ENCODE data around the gene POMC. TPM values are rescaled to one million over a fixed set of nuclear protein-coding genes. Genes with fewer than 3 reads are reported as not detected.
"Not testable (repeated sequence)": the region's sequence is repeated elsewhere in the genome, so short reads cannot be mapped to it uniquely, and the experiment has no call there.

The POMC gene
- 1 to 10 TPM; 4.7 to 6.2 TPM for total RNA-seq
- 10.9 TPM for polyA plus RNA-seq

DNA sequence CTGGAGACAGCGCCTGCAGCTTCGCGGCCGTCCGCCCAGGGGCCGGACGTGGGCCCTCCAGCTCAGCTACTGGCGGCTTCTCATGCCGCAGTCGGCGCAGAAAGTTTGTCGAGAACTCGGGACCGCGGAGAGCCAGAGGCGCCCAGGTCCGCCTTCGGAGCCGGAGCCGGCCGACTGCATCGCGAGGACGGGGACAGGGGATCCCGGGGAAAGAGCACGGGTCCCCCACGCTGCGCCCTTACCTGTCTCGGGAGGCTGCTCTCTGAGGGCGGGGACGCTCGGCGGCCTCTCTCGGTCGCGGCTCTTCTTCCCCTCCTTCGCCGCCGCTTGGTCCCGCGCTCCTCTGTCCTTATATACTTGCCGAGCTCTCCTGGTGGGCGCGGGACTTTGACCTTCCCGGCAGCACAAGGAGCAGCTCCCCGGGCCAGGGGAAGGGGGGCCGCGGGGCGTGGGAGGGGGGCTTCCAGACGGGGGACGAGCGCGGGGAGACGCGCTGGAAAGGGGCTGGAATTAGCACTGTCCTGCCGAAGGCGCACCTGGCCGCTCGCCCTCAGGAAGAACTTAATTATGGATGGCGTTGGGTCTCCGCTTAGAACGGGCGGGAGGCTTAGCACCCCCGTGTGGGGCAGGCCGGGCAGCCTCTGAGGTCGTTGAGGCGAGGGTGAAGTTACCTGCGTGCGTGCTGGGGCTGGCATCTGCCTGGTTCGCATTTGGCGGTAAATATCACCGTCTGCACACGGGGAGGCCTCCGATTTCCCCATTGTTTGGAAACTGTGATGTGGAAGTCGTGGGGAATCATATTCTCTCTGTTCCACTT, at the start of gene POMC:
TSS of gene POMC (minus strand) at position 325 of the 817 bp plus-strand sequence. CDS start 3,808 bp downstream, outside the sequence.
- H3K4me1 Mint-ChIP-seq, result peaks cover 12 to 25% (median 14%) of the 10 kb centered on the region in 3 donors
- peaks cover 48 to 58% of the 10 kb centered on the region in 2 donors for H3K27me3 Mint-ChIP-seq

DNA sequence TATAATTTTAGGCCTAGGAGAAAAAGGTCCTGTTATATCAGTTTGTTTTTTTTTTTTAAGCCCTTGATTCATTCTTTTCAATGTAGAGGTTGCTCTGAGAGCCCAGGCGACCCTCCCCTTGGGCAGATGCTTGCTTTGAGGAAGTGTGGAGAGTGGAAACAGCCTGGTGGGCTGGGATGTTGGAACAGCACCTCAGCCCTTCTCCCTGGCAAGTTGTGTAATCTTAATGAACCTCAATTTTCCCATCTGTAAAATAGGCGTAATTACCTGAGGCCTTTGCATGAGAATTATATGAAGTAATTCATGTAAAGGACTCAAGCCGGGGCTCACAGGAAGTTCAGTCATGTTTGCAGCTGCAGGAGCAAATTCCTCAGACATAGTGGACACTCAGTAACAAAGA, 49.7 kb upstream of the POMC start:
- no peak for DNase-seq
- Mint-ChIP-seq H3K9me3 (no peaks in the 10 kb centered on the region), H3K4me1 (peaks cover 6 to 7% (median 6%) of the 10 kb centered on the region in 3 donors), H3K27me3 (peaks cover 0 to 3% of the 10 kb centered on the region in 2 donors), H3K27ac (peak overlapping the region in 2 of 8 donors; percentile 33 to 58), H3K36me3 (no peaks in the 10 kb centered on the region), H3K4me3 (peak overlapping the region in 3 of 7 donors; percentile 41 to 66 (median 47))
- H3K36me3 ChIP-seq (ENCODE audit: insufficient read depth, low read length), result no peaks in the 10 kb centered on the region
- H3K9me3 ChIP-seq (ENCODE audit: low read length), result no peaks in the 10 kb centered on the region
- H3K27ac ChIP-seq (ENCODE audit: low read depth, low read length), result no peak overlapping the region
- no peaks in the 10 kb centered on the region for H3K4me1 ChIP-seq (ENCODE audit: insufficient read depth, low read length)
- ChIA-PET POLR2A (no interaction called here), CTCF (interaction anchor here (1.5 kb wide), 1 partner anchor 8 kb away, joined by 4 read pairs; no protein-coding TSS in a partner anchor)
- H3K27me3 ChIP-seq (ENCODE audit: insufficient read depth, low read length, poor library complexity, severe bottlenecking), result no peaks in the 10 kb centered on the region
- H3K4me3 ChIP-seq (ENCODE audit: low read length), result no peak overlapping the region

More for the DNA sequence above, at the start of gene POMC:
- no peak within 1 kb of the TSS for H3K27ac ChIP-seq (ENCODE audit: low read depth, low read length)
- Mint-ChIP-seq H3K27ac (peak within 1 kb of the TSS in 1 of 8 donors; percentile 71), H3K36me3 (no peaks in the 10 kb centered on the region), H3K9me3 (peaks cover 0 to 2% (median 0%) of the 10 kb centered on the region in 5 donors), H3K4me3 (peak within 1 kb of the TSS; percentile 39 to 82 (median 71))
- ChIA-PET POLR2A (interaction anchor here (1.4 kb wide), 1 partner anchor 126 kb away, joined by 3 read pairs; no protein-coding TSS in a partner anchor), CTCF (interaction anchor here (0.7 to 1.2 kb wide), 3 partner anchors 28 to 1132 kb away, joined by 3 read pairs; no protein-coding TSS in a partner anchor)
- peaks cover 11% of the 10 kb centered on the region for H3K4me1 ChIP-seq (ENCODE audit: insufficient read depth, low read length)
- no peaks in the 10 kb centered on the region for H3K36me3 ChIP-seq (ENCODE audit: insufficient read depth, low read length)
- H3K27me3 ChIP-seq (ENCODE audit: insufficient read depth, low read length, poor library complexity, severe bottlenecking), result peaks cover 15% of the 10 kb centered on the region
- peak in 2 of 5 donors; percentile 21 to 40 for DNase-seq
- no peaks in the 10 kb centered on the region for H3K9me3 ChIP-seq (ENCODE audit: low read length)
- H3K4me3 ChIP-seq (ENCODE audit: low read length), result peak within 1 kb of the TSS; percentile 18

DNA sequence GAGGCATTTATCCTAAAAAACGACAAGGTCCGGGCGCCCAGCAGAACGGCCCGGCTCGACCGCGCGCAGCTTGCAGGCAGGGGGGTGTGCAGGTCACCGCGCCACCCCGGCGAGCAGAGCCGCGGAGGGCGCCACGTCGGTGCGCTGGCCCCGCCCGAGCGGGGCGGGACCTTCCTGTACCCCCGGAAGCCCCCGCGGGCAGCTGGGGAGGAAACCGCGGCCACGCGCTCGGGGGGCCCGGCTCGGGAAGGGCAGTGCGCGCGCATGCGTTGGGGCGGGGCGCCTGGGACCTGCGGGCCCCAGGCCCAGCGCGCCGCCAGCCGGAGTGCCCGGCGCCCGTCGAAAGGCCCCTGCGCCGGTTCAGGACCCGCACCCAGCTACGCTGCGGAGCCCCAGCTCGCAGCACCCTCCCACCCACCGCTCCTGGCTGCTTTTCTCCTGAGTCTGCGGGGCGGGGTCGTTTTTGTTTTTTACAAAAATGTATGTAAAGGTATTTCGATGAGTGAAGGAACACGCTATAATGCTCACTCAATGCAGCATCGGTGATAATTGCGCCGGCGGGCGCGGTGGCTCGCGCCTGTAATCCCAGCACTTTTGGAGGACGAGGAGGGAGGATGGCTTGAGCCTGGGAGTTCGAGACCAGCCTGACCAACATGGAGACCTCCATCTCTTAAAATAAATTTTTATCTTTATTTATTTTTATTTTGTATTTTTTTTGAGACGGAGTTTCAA, 47.7 kb upstream of the POMC start:
- ChIA-PET POLR2A (interaction anchor here (0.6 to 1.9 kb wide), 4 partner anchors 57 to 855 kb away, joined by 3 to 11 read pairs (median 6); no protein-coding TSS in a partner anchor), CTCF (interaction anchor here (0.8 to 1.6 kb wide), 4 partner anchors 9 to 61 kb away, joined by 3 to 6 read pairs (median 5); no protein-coding TSS in a partner anchor)
- H3K36me3 ChIP-seq (ENCODE audit: insufficient read depth, low read length), result no peaks in the 10 kb centered on the region
- Mint-ChIP-seq H3K4me1 (peaks cover 6 to 11% (median 7%) of the 10 kb centered on the region in 3 donors), H3K9me3 (no peaks in the 10 kb centered on the region), H3K36me3 (no peaks in the 10 kb centered on the region), H3K27me3 (peaks cover 0 to 3% of the 10 kb centered on the region in 2 donors), H3K27ac (peak overlapping the region; percentile 69 to 96 (median 92)), H3K4me3 (peak overlapping the region; percentile 75 to 85 (median 80))
- peak overlapping the region; percentile 58 for H3K4me3 ChIP-seq (ENCODE audit: low read length)
- no peak overlapping the region for H3K27ac ChIP-seq (ENCODE audit: low read depth, low read length)
- no peaks in the 10 kb centered on the region for H3K9me3 ChIP-seq (ENCODE audit: low read length)
- peak; percentile 78 to 92 (median 87) for DNase-seq
- no peaks in the 10 kb centered on the region for H3K27me3 ChIP-seq (ENCODE audit: insufficient read depth, low read length, poor library complexity, severe bottlenecking)
- no peaks in the 10 kb centered on the region for H3K4me1 ChIP-seq (ENCODE audit: insufficient read depth, low read length)

DNA sequence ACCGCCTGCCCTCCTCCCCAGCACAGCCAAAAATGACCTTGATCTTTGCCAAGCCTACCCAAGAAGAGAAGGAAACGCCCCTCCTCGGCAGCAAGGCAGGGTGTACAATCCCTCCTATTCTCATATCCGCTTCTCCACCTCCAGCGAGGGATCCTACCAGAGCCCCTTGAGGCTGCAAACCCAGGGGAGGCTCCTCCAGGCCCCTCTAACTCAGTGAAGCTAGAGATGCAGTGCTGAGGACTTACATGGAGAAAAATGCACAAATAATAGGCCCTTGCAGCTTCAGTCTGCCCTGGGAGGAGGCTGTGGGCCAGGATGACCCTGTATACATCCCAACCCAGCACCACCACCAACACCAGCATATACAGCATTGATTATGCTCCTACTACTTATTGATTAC, 46.9 kb upstream of the POMC start:
- H3K4me3 Mint-ChIP-seq, result peak overlapping the region; percentile 66 to 84 (median 78)
- POLR2A ChIA-PET, result interaction anchor here (1.3 to 1.9 kb wide), 2 partner anchors 58 to 71 kb away, joined by 9 to 11 read pairs; no protein-coding TSS in a partner anchor

DNA sequence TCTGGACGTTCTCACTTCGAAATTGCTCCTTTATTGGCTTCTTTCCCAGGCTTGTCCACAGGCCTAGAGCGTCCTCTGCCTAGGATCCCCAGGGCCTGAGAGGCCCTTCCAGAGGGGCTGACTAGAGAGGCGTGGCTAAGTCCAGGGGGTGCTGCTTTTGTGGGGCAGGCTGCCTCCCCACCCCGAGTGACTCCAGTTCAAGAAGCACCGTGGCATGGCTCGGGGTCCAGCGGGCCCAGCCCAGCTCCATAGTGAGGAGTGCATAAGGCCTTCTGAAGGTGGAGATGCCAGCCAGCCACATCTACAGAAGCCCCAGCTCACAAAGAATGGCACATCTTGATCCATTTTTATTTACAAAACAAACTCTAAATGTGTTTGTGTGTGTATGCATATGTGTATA, 44.8 kb upstream of the POMC start:
- H3K9me3 ChIP-seq (ENCODE audit: low read length), result no peaks in the 10 kb centered on the region
- Mint-ChIP-seq H3K27me3 (peaks cover 0 to 1% of the 10 kb centered on the region in 2 donors), H3K4me3 (no peak overlapping the region), H3K4me1 (peaks cover 19 to 28% (median 22%) of the 10 kb centered on the region in 3 donors), H3K36me3 (no peaks in the 10 kb centered on the region), H3K27ac (peak overlapping the region in 4 of 8 donors; percentile 7 to 75 (median 46)), H3K9me3 (no peaks in the 10 kb centered on the region)
- no peaks in the 10 kb centered on the region for H3K36me3 ChIP-seq (ENCODE audit: insufficient read depth, low read length)
- no peak overlapping the region for H3K4me3 ChIP-seq (ENCODE audit: low read length)
- no peak for DNase-seq
- CTCF ChIA-PET, result no interaction called here
- POLR2A ChIA-PET, result no interaction called here
- no peaks in the 10 kb centered on the region for H3K27me3 ChIP-seq (ENCODE audit: insufficient read depth, low read length, poor library complexity, severe bottlenecking)
- H3K4me1 ChIP-seq (ENCODE audit: insufficient read depth, low read length), result peaks cover 10% of the 10 kb centered on the region
- no peak overlapping the region for H3K27ac ChIP-seq (ENCODE audit: low read depth, low read length)

More for the DNA sequence above, 46.9 kb upstream of the POMC start:
- Mint-ChIP-seq H3K9me3 (no peaks in the 10 kb centered on the region), H3K27ac (peak overlapping the region; percentile 69 to 96 (median 92)), H3K4me1 (peaks cover 10 to 17% (median 11%) of the 10 kb centered on the region in 3 donors), H3K27me3 (peaks cover 0 to 2% of the 10 kb centered on the region in 2 donors), H3K36me3 (no peaks in the 10 kb centered on the region)
- Histone ChIP-seq H3K9me3 (ENCODE audit: low read length) (no peaks in the 10 kb centered on the region), H3K27me3 (ENCODE audit: insufficient read depth, low read length, poor library complexity, severe bottlenecking) (no peaks in the 10 kb centered on the region), H3K4me1 (ENCODE audit: insufficient read depth, low read length) (peaks cover 1% of the 10 kb centered on the region), H3K36me3 (ENCODE audit: insufficient read depth, low read length) (no peaks in the 10 kb centered on the region), H3K4me3 (ENCODE audit: low read length) (no peak overlapping the region), H3K27ac (ENCODE audit: low read depth, low read length) (no peak overlapping the region)
- CTCF ChIA-PET, result interaction anchor here (1.6 kb wide), 1 partner anchor 18 kb away, joined by 6 read pairs; no protein-coding TSS in a partner anchor
- DNase-seq, result no peak

DNA sequence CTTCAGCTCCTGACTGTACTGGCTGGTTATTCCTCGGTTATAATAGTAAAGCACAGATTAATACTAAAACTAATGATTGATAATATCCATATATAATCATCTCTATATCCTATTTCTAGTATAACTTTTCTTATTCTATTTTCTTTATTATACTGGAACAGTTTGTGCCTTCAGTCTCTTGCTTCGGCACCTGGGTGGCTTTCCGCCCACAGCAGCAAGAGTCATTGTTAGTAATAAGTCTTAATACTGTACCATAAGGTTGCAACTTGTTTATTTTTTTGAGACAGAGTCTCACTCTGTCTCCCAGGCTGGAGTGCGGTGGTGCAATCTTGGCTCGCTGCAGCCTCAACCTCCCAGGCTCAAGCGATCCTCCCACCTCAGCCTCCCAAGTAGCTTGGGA, 42.5 kb upstream of the POMC start:
- not testable (repeated sequence) for H3K27me3 Mint-ChIP-seq; H3K9me3 ChIP-seq (ENCODE audit: low read length); H3K9me3 Mint-ChIP-seq; DNase-seq; H3K36me3 Mint-ChIP-seq; H3K4me1 ChIP-seq (ENCODE audit: insufficient read depth, low read length); H3K4me3 ChIP-seq (ENCODE audit: low read length); H3K27me3 ChIP-seq (ENCODE audit: insufficient read depth, low read length, poor library complexity, severe bottlenecking); H3K36me3 ChIP-seq (ENCODE audit: insufficient read depth, low read length); H3K27ac ChIP-seq (ENCODE audit: low read depth, low read length)
- ChIA-PET CTCF (interaction anchor here (1.2 kb wide), 1 partner anchor 8 kb away, joined by 4 read pairs; no protein-coding TSS in a partner anchor), POLR2A (interaction anchor here (0.7 kb wide), 2 partner anchors 309 to 393 kb away, joined by 6 to 7 read pairs; no protein-coding TSS in a partner anchor)
- H3K27ac Mint-ChIP-seq, result peak overlapping the region in 7 of 8 donors; percentile 15 to 82 (median 41)
- peak overlapping the region in 4 of 7 donors; percentile 24 to 55 (median 37) for H3K4me3 Mint-ChIP-seq
- peaks cover 19 to 28% (median 22%) of the 10 kb centered on the region in 3 donors for H3K4me1 Mint-ChIP-seq

GRCh38 chr2:25207078-25207545, 38.7 kb upstream of the POMC start:
- H3K9me3 Mint-ChIP-seq, result no peaks in the 10 kb centered on the region
- Histone ChIP-seq H3K4me1 (ENCODE audit: insufficient read depth, low read length) (peaks cover 16% of the 10 kb centered on the region), H3K9me3 (ENCODE audit: low read length) (no peaks in the 10 kb centered on the region), H3K4me3 (ENCODE audit: low read length) (no peak overlapping the region), H3K27me3 (ENCODE audit: insufficient read depth, low read length, poor library complexity, severe bottlenecking) (no peaks in the 10 kb centered on the region), H3K36me3 (ENCODE audit: insufficient read depth, low read length) (no peaks in the 10 kb centered on the region), H3K27ac (ENCODE audit: low read depth, low read length) (no peak overlapping the region)
- peak overlapping the region in 1 of 7 donors; percentile 24 for H3K4me3 Mint-ChIP-seq
- no peak overlapping the region for H3K27ac Mint-ChIP-seq
- peak in 1 of 5 donors; percentile 59 for DNase-seq
- ChIA-PET POLR2A (interaction anchor here (0.5 kb wide), 1 partner anchor 83 kb away, joined by 3 read pairs; no protein-coding TSS in a partner anchor), CTCF (interaction anchor here (1.0 to 2.3 kb wide), 3 partner anchors 10 to 66 kb away, joined by 3 to 8 read pairs (median 3); no protein-coding TSS in a partner anchor)
- no peaks in the 10 kb centered on the region for H3K27me3 Mint-ChIP-seq
- peaks cover 16 to 28% (median 21%) of the 10 kb centered on the region in 3 donors for H3K4me1 Mint-ChIP-seq
- H3K36me3 Mint-ChIP-seq, result no peaks in the 10 kb centered on the region
